Measurements from ENCODE around the gene YBEY. TPM values are rescaled to one million over a fixed set of nuclear protein-coding genes. Genes with fewer than 3 reads are reported as not detected.
A peak's percentile ranks its signal among the peaks of the same experiment; 100 is the strongest.

YBEY gene
- polyA plus RNA-seq, 3 donors, result 4.1 to 8.6 (median 5.2) TPM

DNA sequence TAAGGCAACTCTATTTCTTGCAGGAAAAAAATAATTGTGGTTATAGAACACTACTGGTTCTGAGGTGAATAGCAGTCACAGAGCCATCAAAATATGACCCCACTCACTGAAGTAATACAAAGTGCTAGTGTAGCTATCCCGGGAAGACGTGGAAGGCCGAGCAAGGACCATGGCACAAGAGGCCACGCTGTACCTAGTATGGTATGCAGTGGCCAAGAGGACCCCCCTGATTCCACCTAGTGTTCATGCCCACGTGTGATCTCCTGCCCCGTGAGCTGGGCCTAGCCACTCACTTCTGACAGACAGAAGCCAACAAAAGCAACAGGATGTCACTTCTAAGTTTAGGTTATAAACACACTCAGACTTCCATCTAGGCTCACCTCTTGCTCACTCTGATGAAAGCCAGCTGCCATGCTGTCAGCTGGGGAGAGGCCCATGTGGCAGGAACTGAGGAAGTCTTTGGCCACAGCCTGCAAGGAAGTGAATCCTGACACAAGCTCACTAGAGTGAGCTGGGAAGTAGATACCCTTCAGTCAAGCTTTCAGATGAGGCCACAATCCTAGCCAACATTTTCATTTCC, 35.9 kb upstream of the YBEY start:
- Histone ChIP-seq H3K27me3 (ENCODE audit: control insufficient read depth in 2 of 2, insufficient read depth in 2 of 2, low read length in 2 of 2) (no peaks in the 10 kb centered on the region), H4K20me1 (ENCODE audit: insufficient read depth, low read length) (no peaks in the 10 kb centered on the region), H3K9ac (ENCODE audit: insufficient read depth, low read length, poor library complexity, severe bottlenecking) (no peak overlapping the region), H3K4me3 (replicated peaks in 1 of 3; ENCODE audit: low read depth in 2 of 3, low read length in 3 of 3) (no peak overlapping the region), H3K27ac (ENCODE audit: low read depth in 1 of 2, low read length in 2 of 2) (no peak overlapping the region), H3K4me2 (replicated peaks; ENCODE audit: extremely low read depth, low read length, poor library complexity, severe bottlenecking) (no peak overlapping the region), H3K36me3 (replicated peaks in 1 of 2; ENCODE audit: control insufficient read depth in 1 of 2, insufficient read depth in 2 of 2, low read length in 2 of 2) (peaks cover 92 to 99% of the 10 kb centered on the region in 2 donors), H3K4me1 (ENCODE audit: control insufficient read depth in 1 of 2, insufficient read depth in 2 of 2, low read length in 2 of 2) (no peaks in the 10 kb centered on the region), H2AFZ (ENCODE audit: insufficient read depth, low read depth, low read length, poor library complexity, severe bottlenecking) (no peak overlapping the region), H3K9me3 (replicated peaks in 1 of 2; ENCODE audit: control insufficient read depth in 1 of 2, insufficient read depth in 1 of 2, low read length in 2 of 2) (no peaks in the 10 kb centered on the region), H3K79me2 (ENCODE audit: insufficient read depth, low read length) (no peaks in the 10 kb centered on the region)
- peaks cover 0 to 3% (median 2%) of the 10 kb centered on the region in 3 donors for H3K27me3 Mint-ChIP-seq (ENCODE audit: low read depth in 3 of 3)
- no peak overlapping the region for H3K4me3 Mint-ChIP-seq
- TF ChIP-seq CTCF (IDR thresholded peaks at IDR 0.05), result no peak
- 100% methylated on average over 3 of the region's 6 CpGs for WGBS (ENCODE audit: insufficient coverage)
- H3K36me3 Mint-ChIP-seq, result peaks cover 92 to 98% of the 10 kb centered on the region in 2 donors
- peak overlapping the region in 1 of 7 donors; percentile 3 for H3K27ac Mint-ChIP-seq
- DNase-seq, result no peak
- intact Hi-C loops (cut with micrococcal nuclease), result no loop called here
- H3K9me3 Mint-ChIP-seq, result peaks cover 0 to 3% (median 0%) of the 10 kb centered on the region in 7 donors
- H3K4me1 Mint-ChIP-seq, result peaks cover 5% of the 10 kb centered on the region

- H3K27ac ChIP-seq (ENCODE audit: low read depth in 1 of 2, low read length in 2 of 2), result no peak overlapping the region
- no peak for DNase-seq
- H3K27me3 ChIP-seq (ENCODE audit: control insufficient read depth in 2 of 2, insufficient read depth in 2 of 2, low read length in 2 of 2), result no peaks in the 10 kb centered on the region
- no peak overlapping the region for H3K27ac Mint-ChIP-seq
- H3K4me1 Mint-ChIP-seq, result peaks cover 5% of the 10 kb centered on the region
- H3K4me1 ChIP-seq (ENCODE audit: control insufficient read depth in 1 of 2, insufficient read depth in 2 of 2, low read length in 2 of 2), result no peaks in the 10 kb centered on the region
- peaks cover 91 to 99% of the 10 kb centered on the region in 2 donors for H3K36me3 Mint-ChIP-seq
- H3K27me3 Mint-ChIP-seq (ENCODE audit: low read depth in 3 of 3), result peaks cover 0 to 4% (median 4%) of the 10 kb centered on the region in 3 donors
- peaks cover 94 to 100% of the 10 kb centered on the region in 2 donors for H3K36me3 ChIP-seq (replicated peaks in 1 of 2; ENCODE audit: control insufficient read depth in 1 of 2, insufficient read depth in 2 of 2, low read length in 2 of 2)
- H3K4me2 ChIP-seq (replicated peaks; ENCODE audit: extremely low read depth, low read length, poor library complexity, severe bottlenecking), result no peak overlapping the region
- no peak overlapping the region for H2AFZ ChIP-seq (ENCODE audit: insufficient read depth, low read depth, low read length, poor library complexity, severe bottlenecking)
- no peak for TF ChIP-seq CTCF (IDR thresholded peaks at IDR 0.05)
- no peak overlapping the region for H3K4me3 Mint-ChIP-seq
- H3K9ac ChIP-seq (ENCODE audit: insufficient read depth, low read length, poor library complexity, severe bottlenecking), result no peak overlapping the region
- no peaks in the 10 kb centered on the region for H3K9me3 ChIP-seq (replicated peaks in 1 of 2; ENCODE audit: control insufficient read depth in 1 of 2, insufficient read depth in 1 of 2, low read length in 2 of 2)
- intact Hi-C loops (cut with micrococcal nuclease), result no loop called here
- H3K9me3 Mint-ChIP-seq, result peaks cover 0 to 4% (median 0%) of the 10 kb centered on the region in 7 donors
- H4K20me1 ChIP-seq (ENCODE audit: insufficient read depth, low read length), result no peaks in the 10 kb centered on the region
- H3K4me3 ChIP-seq (replicated peaks in 1 of 3; ENCODE audit: low read depth in 2 of 3, low read length in 3 of 3), result no peak overlapping the region
- no peaks in the 10 kb centered on the region for H3K79me2 ChIP-seq (ENCODE audit: insufficient read depth, low read length)
- no CpG with 5 or more reads among the region's 4 CpGs for WGBS (ENCODE audit: insufficient coverage)
Observed at GRCh38 chr21:46252840-46253239, 33.3 kb upstream of the YBEY start.

Data from CD14-positive monocyte (primary cell).